ENCODE data around the gene SLC12A4.

GRCh38 chr16:67922740-67923139 is 45.7 kb downstream of the SLC12A4 start:
- TF ChIP-seq POLR2A (IDR thresholded peaks at IDR 0.05) (no peak), CTCF (IDR thresholded peaks at IDR 0.05) (no peak), EP300 (IDR thresholded peaks at IDR 0.05) (no peak), POLR2AphosphoS5 (IDR thresholded peaks at IDR 0.05) (no peak)

Measured in suprapubic skin (tissue), 4 donors.